ENCODE data around the gene GATD1. TPM values are rescaled to one million over a fixed set of nuclear protein-coding genes. Genes with fewer than 3 reads are reported as not detected.

Gene GATD1
- total and polyA plus RNA-seq, 10 of the 15 experiments (the other 5 are each of a cell fraction or from before 2014, with no cell fraction given), result 1.2 to 92.6 (median 22.3) TPM

DNA sequence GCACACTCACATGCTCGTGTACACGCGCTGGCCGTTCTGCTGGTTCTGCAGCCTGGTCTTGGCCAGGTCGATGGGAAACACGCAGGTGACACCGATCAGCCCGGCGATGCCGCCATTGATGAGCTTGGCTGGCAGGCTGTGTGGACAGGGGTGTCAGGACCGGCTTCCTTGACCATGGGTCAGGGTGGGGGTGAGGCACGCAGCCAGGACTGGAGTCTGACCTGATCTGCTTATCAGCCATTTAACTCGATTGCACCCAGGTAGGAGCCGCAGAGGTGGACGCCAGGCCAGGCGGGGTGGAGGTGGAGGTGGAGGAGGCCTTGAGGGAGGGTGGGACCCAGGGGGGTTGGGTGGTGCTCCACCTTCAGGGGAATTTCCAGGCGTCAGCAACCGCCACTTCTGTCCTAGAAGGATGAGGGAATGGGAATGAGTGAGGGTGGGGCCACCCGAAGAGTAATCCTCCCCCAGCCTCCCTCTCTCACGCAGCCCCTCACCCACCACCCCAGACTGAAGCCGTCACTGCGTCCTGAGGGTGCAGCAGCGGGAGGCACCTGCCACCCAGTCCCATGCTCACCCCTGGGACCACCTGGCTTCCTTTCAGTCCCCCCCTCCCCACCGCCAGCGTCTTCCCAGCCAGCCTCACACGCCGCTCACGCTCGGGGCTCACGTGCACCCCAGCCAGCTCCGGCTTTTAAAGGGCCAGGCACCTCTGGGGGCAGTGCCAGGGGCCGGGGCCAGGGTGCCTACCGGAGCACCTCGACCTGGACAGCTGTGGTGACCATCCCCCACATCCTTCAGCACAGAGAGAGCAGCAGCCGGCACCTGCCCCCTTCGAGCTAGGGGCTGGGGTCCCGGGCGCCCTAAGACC is 17.7 kb upstream of the GATD1 start:
- Histone ChIP-seq H3K27ac (ENCODE audit: control insufficient read depth, insufficient read depth) (peak overlapping the region; percentile 67; the same call in 1 of the 2 replicates), H3K79me2 (ENCODE audit: control insufficient read depth, insufficient read depth, low read length) (peaks cover 30% of the 10 kb centered on the region), H3K9me3 (replicated peaks; ENCODE audit: control insufficient read depth, insufficient read depth, low read length) (no peaks in the 10 kb centered on the region), H3K36me3 (ENCODE audit: control insufficient read depth in 2 of 2, insufficient read depth in 2 of 2, low read length in 1 of 2) (peaks cover 0 to 9% of the 10 kb centered on the region in 2 experiments; a peak in 2 of 4 replicates), H3K4me3 (peak overlapping the region; percentile 97), H3K4me1 (ENCODE audit: control insufficient read depth, insufficient read depth, low read length) (peaks cover 15% of the 10 kb centered on the region), H3K4me2 (ENCODE audit: control insufficient read depth, insufficient read depth) (peak overlapping the region; percentile 77), H2AFZ (ENCODE audit: control insufficient read depth, low read depth, low read length) (no peak overlapping the region), H3K27me3 (replicated peaks in 1 of 2; ENCODE audit: control insufficient read depth in 2 of 2, insufficient read depth in 2 of 2, low read length in 1 of 2) (no peaks in the 10 kb centered on the region), H3K9ac (ENCODE audit: control insufficient read depth, insufficient read depth, low read length) (peak overlapping the region; percentile 80), H4K20me1 (ENCODE audit: control insufficient read depth, insufficient read depth) (no peaks in the 10 kb centered on the region)
- in situ Hi-C loops (cut with MboI), result no loop called here
- ATAC-seq (no peak), DNase-seq (ENCODE audit: low read depth, low spot score) (no peak), FAIRE-seq (no peak)
- no TSS peak for BruUV-seq (replicated peaks)
- intact Hi-C loops (cut with micrococcal nuclease; ENCODE audit: unreplicated experiment), result loop anchor here (5.0 kb wide), 1 partner anchor 48 kb away; the partner anchor contains the start of gene TALDO1
- ChIA-PET RAD21 (ENCODE audit: unreplicated experiment) (interaction anchor here (0.6 to 2.8 kb wide), 6 partner anchors 9 to 68 kb away, joined by 3 to 14 read pairs (median 6); partner anchors contain the start of gene GATD1), POLR2A (interaction anchor here (0.5 to 1.0 kb wide), 5 partner anchors 16 to 144 kb away, joined by 3 to 5 read pairs (median 3); no protein-coding TSS in a partner anchor), SMC1A (ENCODE audit: uncharacterized antibody, unreplicated experiment) (no interaction called here), CTCF (interaction anchor here (0.6 to 1.6 kb wide), 4 partner anchors 48 to 210 kb away, joined by 3 to 5 read pairs (median 4); partner anchors contain the start of gene TMEM80)
- WGBS (ENCODE audit: insufficient coverage, insufficient replicate concordance, low lambda C conversion rate, missing lambda C conversion rate), result 55% methylated on average over 30 of the region's 38 CpGs
- TF ChIP-seq POLR2AphosphoS2 (IDR thresholded peaks at IDR 0.05; ENCODE audit: low read depth, low read length) (peak; percentile 26; the same call in 1 of the 2 replicates), PKNOX1 (IDR thresholded peaks at IDR 0.05) (peak; percentile 21; the same call in 1 of the 2 replicates), BRCA1 (IDR thresholded peaks at IDR 0.05; ENCODE audit: low read depth, low read length) (no peak), BACH1 (IDR thresholded peaks at IDR 0.05; ENCODE audit: borderline replicate concordance) (no peak), MLLT1 (IDR thresholded peaks at IDR 0.05) (0 out of 2 replicates have a peak, but pooled peaks have one; percentile 23), NFYB (IDR thresholded peaks at IDR 0.05; ENCODE audit: insufficient read depth, low read depth, low read length) (no peak), ETV6 (conservative IDR thresholded peaks at IDR 0.05 in 1 of 2, IDR thresholded peaks at IDR 0.05 in 1 of 2; ENCODE audit: borderline replicate concordance in 1 of 2, low read depth in 1 of 2) (no peak), BHLHE40 (IDR thresholded peaks at IDR 0.05; ENCODE audit: borderline replicate concordance in 1 of 2, low read depth in 2 of 2, low read length in 1 of 2) (peak; percentile 89 to 95), CREB1 (IDR thresholded peaks at IDR 0.05; ENCODE audit: low read depth) (no peak), IKZF1 (conservative IDR thresholded peaks at IDR 0.05) (0 out of 2 replicates have a peak, but pooled peaks have one; percentile 6), IKZF2 (IDR thresholded peaks at IDR 0.05) (no peak), ZNF622 (IDR thresholded peaks at IDR 0.05) (no peak), GATAD2B (conservative IDR thresholded peaks at IDR 0.05; ENCODE audit: low read depth) (no peak), RFX5 (IDR thresholded peaks at IDR 0.05; ENCODE audit: low read depth, low read length) (no peak), STAT3 (IDR thresholded peaks at IDR 0.05; ENCODE audit: low read depth, low read length) (no peak), TCF12 (IDR thresholded peaks at IDR 0.05; ENCODE audit: low read depth, low read length) (0 out of 2 replicates have a peak, but pooled peaks have one; percentile 5)
- TF ChIP-seq, protein P1, sequence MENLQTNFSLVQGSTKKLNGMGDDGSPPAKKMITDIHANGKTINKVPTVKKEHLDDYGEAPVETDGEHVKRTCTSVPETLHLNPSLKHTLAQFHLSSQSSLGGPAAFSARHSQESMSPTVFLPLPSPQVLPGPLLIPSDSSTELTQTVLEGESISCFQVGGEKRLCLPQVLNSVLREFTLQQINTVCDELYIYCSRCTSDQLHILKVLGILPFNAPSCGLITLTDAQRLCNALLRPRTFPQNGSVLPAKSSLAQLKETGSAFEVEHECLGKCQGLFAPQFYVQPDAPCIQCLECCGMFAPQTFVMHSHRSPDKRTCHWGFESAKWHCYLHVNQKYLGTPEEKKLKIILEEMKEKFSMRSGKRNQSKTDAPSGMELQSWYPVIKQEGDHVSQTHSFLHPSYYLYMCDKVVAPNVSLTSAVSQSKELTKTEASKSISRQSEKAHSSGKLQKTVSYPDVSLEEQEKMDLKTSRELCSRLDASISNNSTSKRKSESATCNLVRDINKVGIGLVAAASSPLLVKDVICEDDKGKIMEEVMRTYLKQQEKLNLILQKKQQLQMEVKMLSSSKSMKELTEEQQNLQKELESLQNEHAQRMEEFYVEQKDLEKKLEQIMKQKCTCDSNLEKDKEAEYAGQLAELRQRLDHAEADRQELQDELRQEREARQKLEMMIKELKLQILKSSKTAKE (IDR thresholded peaks at IDR 0.05; ENCODE audit: low read depth, poor library complexity, severe bottlenecking), result no peak

Data from GM12878 (cell line).